Loucy (cell line): ENCODE measurements around the gene DOK1.

Source experiments
- H2AFZ ChIP-seq: fragments of 200-600 bp; sonication (generic); 2 replicates; pipeline ENCODE4 v1.6.0; 2016; ENCODE audit warnings: antibody characterized with exemption, mild to moderate bottlenecking, low read length, moderate library complexity
- H3F3A ChIP-seq: fragments of 200-600 bp; 2 replicates; pipeline ENCODE4 v1.6.0; 2016; ENCODE audit warnings: antibody characterized with exemption, low read depth, mild to moderate bottlenecking
- H3K27me3 ChIP-seq: fragments of 200-600 bp; sonication (generic); 2 replicates; pipeline ENCODE4 v1.6.1; 2014; ENCODE audit warnings: low read length, mild to moderate bottlenecking; ENCODE audit not compliant: insufficient read depth, poor library complexity, severe bottlenecking
- H3K36me3 ChIP-seq: fragments of 200-600 bp; sonication (generic); 2 replicates; pipeline ENCODE4 v1.6.1; 2016; ENCODE audit warnings: low read length; ENCODE audit not compliant: insufficient read depth
- H3K4me1 ChIP-seq: fragments of 200-600 bp; sonication (generic); 2 replicates; pipeline ENCODE4 v1.5.1; 2014; ENCODE audit warnings: low read length, mild to moderate bottlenecking; ENCODE audit not compliant: insufficient read depth, poor library complexity, severe bottlenecking
- H3K4me2 ChIP-seq: fragments of 200-600 bp; sonication (generic); 2 replicates; pipeline ENCODE4 v1.6.0; 2014; ENCODE audit warnings: antibody characterized with exemption, low read length, low read depth, mild to moderate bottlenecking; ENCODE audit not compliant: poor library complexity, severe bottlenecking
- H3K4me3 ChIP-seq: fragments of 200-600 bp; sonication (generic); 2 replicates; pipeline ENCODE4 v1.5.1; 2014; ENCODE audit warnings: low read length, mild to moderate bottlenecking, mixed read lengths; ENCODE audit not compliant: poor library complexity, severe bottlenecking
- H3K79me2 ChIP-seq: fragments of 200-600 bp; sonication (generic); 2 replicates; pipeline ENCODE4 v1.6.1; 2014; ENCODE audit warnings: low read length; ENCODE audit not compliant: insufficient read depth
- H3K9ac ChIP-seq: fragments of 200-600 bp; sonication (generic); 2 replicates; pipeline ENCODE4 v1.6.0; 2014; ENCODE audit warnings: mild to moderate bottlenecking, low read depth, low read length, moderate library complexity; ENCODE audit not compliant: poor library complexity, severe bottlenecking
- H3K9me2 ChIP-seq: fragments of 200-600 bp; sonication (generic); replicated peaks from 2 replicates; pipeline ENCODE4 v1.6.1; 2016; ENCODE audit warnings: low read depth, low read length, mixed read lengths
- H3K9me3 ChIP-seq: fragments of 200-600 bp; sonication (generic); 2 replicates; pipeline ENCODE4 v1.6.1; 2014; ENCODE audit warnings: mild to moderate bottlenecking, antibody characterized with exemption, low read length, low read depth; ENCODE audit not compliant: insufficient read depth
- H4K20me1 ChIP-seq: fragments of 200-600 bp; sonication (generic); 2 replicates; pipeline ENCODE4 v1.6.0; 2014; ENCODE audit warnings: antibody characterized with exemption, low read length, mild to moderate bottlenecking; ENCODE audit not compliant: insufficient read depth, poor library complexity, severe bottlenecking
- CTCF ChIP-seq: fragments of 200-600 bp; sonication (generic); conservative IDR thresholded peaks from 2 replicates; pipeline ENCODE4 v1.5.1; 2014; ENCODE audit warnings: mild to moderate bottlenecking, antibody characterized with exemption, low read length
- EZH2phosphoT487 ChIP-seq: fragments of 200-600 bp; IDR thresholded peaks from 2 replicates; pipeline ENCODE4 v1.6.1; 2018; ENCODE audit warnings: antibody characterized with exemption, mild to moderate bottlenecking, moderate library complexity, borderline replicate concordance

The DOK1 gene

GRCh38 chr2:74606927-74607326 lies 52.4 kb downstream of the DOK1 start:
- Histone ChIP-seq H3K4me2 (no peak overlapping the region), H4K20me1 (no peaks in the 10 kb centered on the region), H3F3A (no peaks in the 10 kb centered on the region), H3K4me3 (no peak overlapping the region), H3K79me2 (no peaks in the 10 kb centered on the region), H3K9me2 (no peaks in the 10 kb centered on the region), H3K4me1 (no peaks in the 10 kb centered on the region), H3K9ac (no peak overlapping the region), H2AFZ (no peak overlapping the region), H3K9me3 (no peaks in the 10 kb centered on the region), H3K36me3 (no peaks in the 10 kb centered on the region), H3K27me3 (peaks cover 24% of the 10 kb centered on the region)
- no peak for TF ChIP-seq EZH2phosphoT487
- TF ChIP-seq CTCF = no peak
